WTC11 (cell line): ENCODE measurements around the gene INVS.

Source experiments
- CTCF ChIP-seq: fragments of 200-600 bp; IDR thresholded peaks from 2 replicates; pipeline ENCODE4 v1.8.0; 2022; ENCODE audit warnings: antibody characterized with exemption
- RELA ChIP-seq: sonication (generic); formaldehyde crosslinking; IDR thresholded peaks from 2 replicates; pipeline ENCODE4 v1.8.1; 2022; ENCODE audit warnings: missing genetic modification reagents, mild to moderate bottlenecking, borderline replicate concordance

DNA sequence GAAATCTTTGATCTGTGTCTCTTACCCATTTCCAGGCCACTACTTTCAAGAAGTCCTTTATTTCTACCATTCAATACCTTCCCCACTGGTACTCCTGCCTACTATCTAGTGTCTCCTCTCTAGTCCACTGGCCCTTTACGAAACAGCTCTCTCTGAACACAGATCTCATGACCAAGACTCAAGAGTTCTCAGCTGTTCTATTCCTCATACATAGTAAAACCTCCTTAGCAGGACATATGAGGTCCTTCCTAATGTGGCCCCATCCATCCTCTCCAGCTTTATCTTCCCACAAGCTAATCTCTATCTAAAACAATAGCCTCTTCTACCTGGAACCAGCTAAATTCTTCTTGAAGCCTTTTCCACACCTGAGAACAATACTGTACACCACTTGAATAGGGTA, 251.1 kb downstream of the INVS start:
- TF ChIP-seq CTCF, result no peak
- no peak for TF ChIP-seq RELA
